Measurements from ENCODE around the gene SLC16A10.
"Not testable (repeated sequence)": the region's sequence is repeated elsewhere in the genome, so short reads cannot be mapped to it uniquely, and the experiment has no call there.

SLC16A10 gene

DNA sequence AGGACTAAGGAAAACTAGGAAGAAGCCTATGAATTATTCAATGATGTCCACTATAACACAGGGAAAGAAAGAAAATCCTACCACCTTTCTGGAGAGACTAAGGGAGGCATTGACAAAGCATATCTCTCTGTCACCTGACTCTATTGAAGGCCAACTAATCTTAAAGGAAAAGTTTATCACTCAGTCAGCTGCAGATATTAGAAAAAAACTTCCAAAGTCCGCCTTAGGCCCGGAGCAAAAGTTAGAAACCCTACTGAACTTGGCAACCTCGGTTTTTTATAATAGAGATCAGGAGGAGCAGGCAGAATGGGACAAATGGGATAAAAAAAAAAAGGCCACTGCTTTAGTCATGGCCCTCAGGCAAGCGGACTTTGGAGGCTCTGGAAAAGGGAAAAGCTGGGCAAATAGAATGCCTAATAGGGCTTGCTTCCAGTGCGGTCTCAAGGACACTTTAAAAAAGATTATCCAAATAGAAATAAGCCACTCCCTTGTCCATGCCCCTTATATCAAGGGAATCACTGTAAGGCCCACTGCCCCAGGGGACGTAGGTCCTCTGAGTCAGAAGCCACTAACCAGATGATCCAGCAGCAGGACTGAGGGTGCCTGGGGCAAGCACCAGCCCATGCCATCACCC lies 47.0 kb downstream of the SLC16A10 start:
- not testable (repeated sequence) for DNase-seq

DNA sequence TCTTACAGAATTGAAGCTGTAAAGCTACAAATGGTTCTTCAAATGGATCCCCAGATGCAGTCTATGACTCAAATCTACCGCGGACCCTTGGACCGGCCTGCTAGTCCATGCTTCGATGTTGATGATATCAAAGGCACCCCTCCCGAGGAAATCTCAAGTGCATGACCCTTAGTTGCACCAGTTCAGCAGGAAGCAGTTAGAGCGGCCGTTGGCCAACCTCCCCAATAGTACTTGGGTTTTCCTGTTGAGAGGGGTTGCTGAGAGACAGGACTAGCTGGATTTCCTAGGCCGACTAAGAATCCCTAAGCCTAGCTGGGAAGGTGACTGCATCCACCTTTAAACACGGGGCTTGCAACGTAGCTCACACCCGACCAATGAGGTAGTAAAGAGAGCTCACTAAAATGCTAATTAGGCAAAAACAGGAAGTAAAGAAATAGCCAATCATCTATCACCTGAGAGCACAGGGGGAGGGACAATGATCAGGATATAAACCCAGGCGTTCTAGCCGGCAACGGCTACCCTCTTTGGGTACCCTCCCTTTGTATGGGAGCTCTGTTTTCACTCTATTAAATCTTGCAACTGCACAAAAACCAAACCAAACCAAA lies 50.3 kb downstream of the SLC16A10 start:
- not testable (repeated sequence) for DNase-seq

DNA sequence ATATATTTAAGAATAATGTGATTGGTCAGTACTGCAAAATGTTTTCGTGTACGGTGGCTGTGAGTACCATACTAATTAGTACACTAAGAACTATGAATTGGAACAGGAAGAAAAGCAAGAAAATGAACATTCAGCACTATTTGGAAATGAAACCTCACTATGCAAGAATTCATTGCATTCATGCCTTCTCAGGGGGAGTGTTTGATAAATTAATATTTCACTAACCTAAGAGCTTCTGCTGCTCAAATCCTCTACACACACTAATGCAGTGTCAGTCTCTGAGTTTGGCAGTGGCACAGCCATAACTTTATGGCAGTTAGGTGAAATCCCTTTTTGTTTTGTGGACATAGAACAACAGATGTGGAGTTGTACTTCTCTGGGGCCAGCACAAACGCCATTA lies 60.1 kb downstream of the SLC16A10 start:
- no peak for DNase-seq

GRCh38 chr6:111148110-111148509 lies 60.8 kb downstream of the SLC16A10 start:
- no peak for DNase-seq

DNA sequence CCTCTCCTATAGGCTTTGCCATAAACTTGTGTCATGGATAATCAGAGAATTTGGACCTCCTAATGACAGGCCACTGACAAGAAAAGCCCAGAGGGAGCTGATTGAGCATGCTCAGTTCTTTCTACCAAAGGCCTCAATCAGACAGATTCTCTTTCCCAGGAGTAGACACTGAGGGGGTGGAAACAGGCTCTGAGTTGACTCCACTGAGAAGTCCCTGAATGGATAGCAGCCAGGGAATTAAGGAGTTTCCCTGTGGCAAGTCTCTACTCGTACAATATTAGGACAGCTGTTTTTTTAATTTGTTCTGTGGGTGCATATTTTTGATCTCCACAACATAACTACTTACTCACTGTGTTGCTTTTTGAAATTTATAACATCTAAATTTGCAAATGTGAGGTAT lies 63.3 kb downstream of the SLC16A10 start:
- DNase-seq: no peak

DNA sequence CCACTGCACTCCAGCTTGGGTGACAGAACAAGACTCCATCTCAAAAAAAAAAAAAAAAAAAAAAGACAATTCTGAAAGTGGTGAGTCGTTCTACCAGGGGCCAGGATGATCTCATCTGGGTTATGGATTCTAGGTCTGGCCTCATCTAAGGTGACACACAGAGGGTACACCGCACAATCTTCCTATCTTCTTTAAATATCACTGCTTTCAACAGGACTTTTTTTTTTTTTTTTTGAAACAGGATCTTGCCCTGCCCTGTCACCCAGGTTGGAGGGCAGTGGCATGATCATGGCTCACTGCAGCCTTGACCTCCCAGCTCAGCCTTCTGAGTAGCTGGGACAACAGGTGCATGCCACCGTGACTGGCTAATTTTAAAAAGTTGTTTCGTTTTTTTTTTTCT lies 67.7 kb downstream of the SLC16A10 start:
- DNase-seq: no peak

GRCh38 chr6:111157412-111157811 lies 70.1 kb downstream of the SLC16A10 start:
- DNase-seq: peak; percentile 44 to 45

DNA sequence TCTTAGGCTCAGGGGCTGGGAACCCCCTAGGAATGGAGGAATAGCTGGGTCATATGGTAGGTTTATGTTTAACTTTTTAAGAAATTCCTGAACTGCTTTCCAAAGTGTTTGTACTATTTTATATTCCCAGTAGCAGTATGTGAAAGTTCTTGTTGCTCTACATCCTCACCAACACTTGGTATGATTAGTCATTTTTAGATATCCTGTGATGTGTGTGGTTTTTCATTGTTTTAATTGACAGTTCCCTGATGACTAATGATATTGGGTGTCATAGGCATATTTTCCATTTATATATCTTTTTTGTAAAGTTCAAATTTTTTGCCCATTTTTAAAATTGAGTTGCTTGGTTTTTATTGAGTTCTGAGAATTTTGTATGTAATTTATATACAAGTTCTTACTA lies 72.3 kb downstream of the SLC16A10 start:
- no peak for DNase-seq

DNA sequence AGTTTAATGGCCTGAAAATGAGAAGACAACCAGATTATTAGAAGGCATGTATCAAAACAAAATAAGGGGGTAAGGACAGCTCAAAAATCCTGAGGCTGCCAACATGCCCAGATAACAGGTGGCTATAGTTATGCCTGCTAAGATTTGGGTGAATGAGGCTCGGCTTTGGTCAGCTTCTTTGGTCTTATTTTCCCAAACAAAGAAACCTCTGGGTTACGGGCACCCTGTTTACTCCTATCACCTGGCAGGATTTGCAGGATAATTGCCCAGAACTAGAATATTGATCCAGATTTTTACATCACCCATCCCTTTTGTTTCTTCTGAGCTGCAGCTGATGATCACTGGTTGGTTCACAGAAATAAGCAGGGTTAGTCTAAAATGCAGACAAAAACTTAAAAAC lies 74.3 kb downstream of the SLC16A10 start:
- no peak for DNase-seq

DNA sequence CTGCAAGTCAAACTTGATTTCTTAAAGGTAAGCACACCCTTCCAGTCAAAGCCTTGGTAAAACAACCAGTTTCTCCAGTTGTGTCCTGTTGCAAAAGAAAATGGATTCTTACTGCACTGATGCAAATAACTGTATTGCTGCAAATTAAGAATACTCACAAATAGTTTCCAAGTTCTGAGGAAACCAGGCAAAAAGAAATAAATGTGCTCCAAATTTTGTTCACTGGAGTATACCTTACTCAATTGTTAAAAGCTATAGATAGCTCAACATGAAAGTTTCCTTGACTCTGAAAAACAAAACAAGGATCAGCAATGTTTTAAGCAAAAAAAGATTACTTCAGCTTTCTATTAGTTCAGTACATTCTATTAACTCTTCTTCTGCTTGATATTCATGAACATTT lies 75.2 kb downstream of the SLC16A10 start:
- DNase-seq: no peak

- DNase-seq: no peak
Observed at GRCh38 chr6:111171577-111172400, 84.5 kb downstream of the SLC16A10 start.

- no peak for DNase-seq
Observed at GRCh38 chr6:111172563-111172962, 85.3 kb downstream of the SLC16A10 start.

DNA sequence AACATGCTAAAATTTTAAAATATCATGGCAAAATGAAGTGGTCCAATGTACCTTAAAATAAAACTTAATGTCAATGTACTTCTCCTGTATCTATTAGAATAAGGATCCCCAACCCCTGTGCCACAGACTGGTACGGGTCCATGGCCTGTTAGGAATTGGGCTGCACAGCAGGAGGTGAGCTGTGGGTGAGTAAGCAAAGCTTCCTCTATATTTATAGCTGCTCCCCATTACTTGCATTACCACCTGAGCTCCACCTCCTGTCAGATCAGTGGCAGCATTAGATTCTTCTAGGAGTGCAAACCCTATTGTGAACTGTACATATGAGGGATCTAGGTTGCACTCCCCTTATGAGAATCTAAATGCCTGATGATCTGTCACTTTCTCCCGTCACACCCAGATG lies 86.0 kb downstream of the SLC16A10 start:
- no peak for DNase-seq

- DNase-seq: no peak
Observed at GRCh38 chr6:111173946-111174345, 86.6 kb downstream of the SLC16A10 start.

GRCh38 chr6:111175109-111175508 lies 87.8 kb downstream of the SLC16A10 start:
- DNase-seq: no peak

DNA sequence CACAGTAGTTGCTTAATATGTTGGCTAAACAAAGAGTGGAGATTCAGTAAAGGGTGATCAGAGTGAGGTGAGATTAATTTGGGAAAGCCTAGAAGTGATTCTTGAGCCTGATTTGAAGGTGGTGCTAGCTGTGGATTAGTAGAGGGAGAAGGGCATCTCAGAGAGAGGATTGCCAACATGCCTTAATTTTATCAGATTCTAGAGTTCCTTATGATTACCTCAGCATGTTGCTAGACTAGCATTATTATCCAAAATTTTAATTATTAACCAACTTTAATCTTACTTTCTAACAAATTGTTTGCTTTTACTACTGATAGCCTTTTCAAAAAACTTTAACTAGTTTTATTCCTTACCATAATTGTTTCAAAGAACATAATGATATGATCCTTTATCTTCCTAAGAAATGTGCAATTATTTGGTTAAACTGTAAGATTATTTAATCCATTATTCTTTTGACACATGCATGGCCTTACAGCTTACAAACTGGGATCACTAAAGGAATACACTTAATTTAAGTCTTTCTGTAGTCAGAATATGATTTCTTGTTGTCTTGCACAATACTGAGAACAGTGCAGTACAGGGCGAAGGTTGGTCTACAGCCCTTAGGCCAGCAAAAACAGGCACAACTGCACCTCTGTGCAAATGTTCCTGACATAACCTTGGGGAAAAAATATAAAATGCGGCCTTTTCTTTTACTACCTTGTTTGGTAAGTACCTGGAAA lies 88.9 kb downstream of the SLC16A10 start:
- DNase-seq: no peak

DNA sequence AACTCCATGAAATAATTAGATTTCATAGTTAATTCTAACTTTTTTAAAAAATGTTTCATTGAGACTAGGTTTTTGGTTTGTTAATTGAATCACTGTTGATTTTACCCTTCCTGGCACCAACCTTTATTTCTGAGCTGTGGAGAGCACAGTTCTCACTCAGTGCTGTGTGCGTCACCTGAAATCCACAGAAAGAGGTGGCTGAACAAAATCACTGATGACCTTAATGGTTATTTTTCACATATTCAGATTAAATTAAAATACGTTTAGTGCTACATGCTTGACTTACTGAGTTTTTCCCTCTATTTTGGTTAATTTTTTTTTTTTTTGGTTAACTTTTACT lies 89.4 kb downstream of the SLC16A10 start:
- DNase-seq: no peak

DNA sequence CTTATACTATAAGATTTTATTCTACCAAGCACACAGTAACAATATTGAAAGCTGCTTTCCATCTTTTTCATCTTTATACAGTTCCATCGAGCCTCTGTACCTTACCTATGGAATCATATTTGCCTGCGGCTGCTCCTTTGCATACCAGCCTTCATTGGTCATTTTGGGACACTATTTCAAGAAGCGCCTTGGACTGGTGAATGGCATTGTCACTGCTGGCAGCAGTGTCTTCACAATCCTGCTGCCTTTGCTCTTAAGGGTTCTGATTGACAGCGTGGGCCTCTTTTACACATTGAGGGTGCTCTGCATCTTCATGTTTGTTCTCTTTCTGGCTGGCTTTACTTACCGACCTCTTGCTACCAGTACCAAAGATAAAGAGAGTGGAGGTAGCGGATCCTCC lies 89.8 kb downstream of the SLC16A10 start:
- no peak for DNase-seq

DNA sequence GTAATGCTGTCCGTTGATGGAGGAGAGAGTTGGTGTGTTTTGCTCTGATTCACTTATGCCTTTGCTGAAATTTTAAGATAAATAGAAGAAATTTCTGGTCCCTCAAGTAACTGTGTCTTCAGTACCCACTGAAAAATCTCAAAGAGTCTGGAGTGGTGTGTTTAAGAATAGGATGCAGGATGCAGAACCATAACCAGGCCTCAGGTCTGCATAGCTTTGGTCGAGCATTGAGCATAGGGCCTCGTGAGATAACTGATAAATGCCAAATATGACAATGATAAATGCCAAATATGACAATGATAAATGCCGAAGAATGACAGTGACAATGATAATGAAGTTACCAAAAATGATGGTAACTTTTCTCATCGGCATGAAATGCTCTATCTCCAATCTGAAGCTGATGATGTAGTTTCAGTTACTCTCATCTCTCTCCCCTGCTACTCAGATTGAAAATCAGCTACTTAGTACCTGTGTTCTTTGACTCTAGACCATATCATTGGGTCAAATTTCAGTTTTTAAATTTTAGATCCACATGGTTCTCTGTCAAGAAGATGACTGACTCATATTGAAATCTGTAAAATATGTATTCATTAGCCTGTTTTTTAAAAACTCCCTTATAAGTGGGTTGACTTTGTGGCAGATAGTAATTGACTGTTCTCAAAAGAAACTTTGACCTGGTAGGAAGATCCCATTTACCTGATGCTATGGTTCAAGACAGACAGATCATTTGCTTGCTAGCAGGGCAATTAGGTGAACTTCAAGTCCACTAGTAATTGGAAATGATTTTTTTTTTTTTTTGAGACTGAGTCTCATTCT lies 96.6 kb downstream of the SLC16A10 start:
- DNase-seq: no peak

GRCh38 chr6:111184827-111185532 lies 97.7 kb downstream of the SLC16A10 start:
- no peak for DNase-seq

- no peak for DNase-seq
Observed at GRCh38 chr6:111185954-111186353, 98.7 kb downstream of the SLC16A10 start.

DNA sequence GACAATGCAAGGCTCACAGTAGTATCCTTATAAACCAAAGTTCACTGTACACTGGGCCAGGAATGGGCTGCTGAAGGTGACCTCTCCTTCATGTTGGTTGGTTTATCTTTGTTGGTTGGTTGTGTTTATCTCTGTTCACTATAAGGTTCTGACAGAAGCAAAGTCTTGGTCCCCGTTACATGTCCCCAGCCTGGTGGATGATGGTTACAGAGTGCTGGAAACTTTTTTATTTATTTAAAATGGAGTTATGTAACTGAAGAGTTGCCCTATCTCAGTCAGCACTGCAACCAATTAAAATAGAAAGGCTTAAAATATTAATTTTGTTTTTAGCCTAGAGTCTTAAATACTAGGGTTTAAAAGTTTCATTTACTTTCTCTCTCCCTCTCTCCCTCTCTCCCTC lies 100.6 kb downstream of the SLC16A10 start:
- DNase-seq: no peak

Measured in activated T-cell treated with anti-CD3 and anti-CD28 coated beads, Interleukin-2, amount 50 U/mL, for 48 hours (primary cell).